ENCODE measurements around the gene MBNL1.
"Not testable (repeated sequence)": the region's sequence is repeated elsewhere in the genome, so short reads cannot be mapped to it uniquely, and the experiment has no call there.

The MBNL1 gene

GRCh38 chr3:152416808-152417580 lies 148.3 kb downstream of the MBNL1 start:
- DNase-seq, result no peak

GRCh38 chr3:152419748-152420147 lies 151.0 kb downstream of the MBNL1 start:
- no peak for DNase-seq

- DNase-seq, result no peak
These were observed 152.4 kb downstream of the MBNL1 start for GRCh38 chr3:152421162-152421561.

- DNase-seq, result no peak
These were observed 157.7 kb downstream of the MBNL1 start for GRCh38 chr3:152426393-152426792.

GRCh38 chr3:152428577-152428976 lies 159.8 kb downstream of the MBNL1 start:
- no peak for DNase-seq

GRCh38 chr3:152430223-152431002 lies 161.7 kb downstream of the MBNL1 start:
- no peak for DNase-seq

GRCh38 chr3:152434142-152434541 lies 165.4 kb downstream of the MBNL1 start:
- DNase-seq, result no peak

- not testable (repeated sequence) for DNase-seq
These were observed 166.5 kb downstream of the MBNL1 start for GRCh38 chr3:152435210-152435609.

GRCh38 chr3:152436707-152437590 lies 168.2 kb downstream of the MBNL1 start:
- DNase-seq, result no peak

GRCh38 chr3:152438181-152438580 lies 169.5 kb downstream of the MBNL1 start:
- DNase-seq, result no peak

GRCh38 chr3:152438706-152439105 lies 170.0 kb downstream of the MBNL1 start:
- no peak for DNase-seq

- not testable (repeated sequence) for DNase-seq
These were observed 171.5 kb downstream of the MBNL1 start for GRCh38 chr3:152440243-152440642.

GRCh38 chr3:152443212-152444023 lies 174.7 kb downstream of the MBNL1 start:
- no peak for DNase-seq

- peak; percentile 14 for DNase-seq
These were observed 175.4 kb downstream of the MBNL1 start for GRCh38 chr3:152444029-152444641.

- DNase-seq, result no peak
These were observed 176.5 kb downstream of the MBNL1 start for GRCh38 chr3:152445212-152445611.

- DNase-seq, result no peak
These were observed 177.8 kb downstream of the MBNL1 start for GRCh38 chr3:152446495-152446894.

GRCh38 chr3:152447511-152447910 lies 178.8 kb downstream of the MBNL1 start:
- no peak for DNase-seq

GRCh38 chr3:152448091-152448490 lies 179.4 kb downstream of the MBNL1 start:
- no peak for DNase-seq

- no peak for DNase-seq
These were observed 183.6 kb downstream of the MBNL1 start for GRCh38 chr3:152452318-152452717.

GRCh38 chr3:152454076-152454875 lies 185.5 kb downstream of the MBNL1 start:
- no peak for DNase-seq

GRCh38 chr3:152455989-152456388 lies 187.3 kb downstream of the MBNL1 start:
- no peak for DNase-seq

All from DMS 273 treated with DMSO at 0.1 percent for 48 hours (cell line).